Activated T-cell treated with anti-CD3 and anti-CD28 coated beads for 1 hour (primary cell): ENCODE results near the gene GPX6.
"Not testable (repeated sequence)": the region's sequence is repeated elsewhere in the genome, so short reads cannot be mapped to it uniquely, and the experiment has no call there.

Experiments
- DNase-seq: peaks from one replicate; pipeline ENCODE4 v3.0.0-alpha.2; 2020; ENCODE audit warnings: low read depth

The GPX6 gene

DNA sequence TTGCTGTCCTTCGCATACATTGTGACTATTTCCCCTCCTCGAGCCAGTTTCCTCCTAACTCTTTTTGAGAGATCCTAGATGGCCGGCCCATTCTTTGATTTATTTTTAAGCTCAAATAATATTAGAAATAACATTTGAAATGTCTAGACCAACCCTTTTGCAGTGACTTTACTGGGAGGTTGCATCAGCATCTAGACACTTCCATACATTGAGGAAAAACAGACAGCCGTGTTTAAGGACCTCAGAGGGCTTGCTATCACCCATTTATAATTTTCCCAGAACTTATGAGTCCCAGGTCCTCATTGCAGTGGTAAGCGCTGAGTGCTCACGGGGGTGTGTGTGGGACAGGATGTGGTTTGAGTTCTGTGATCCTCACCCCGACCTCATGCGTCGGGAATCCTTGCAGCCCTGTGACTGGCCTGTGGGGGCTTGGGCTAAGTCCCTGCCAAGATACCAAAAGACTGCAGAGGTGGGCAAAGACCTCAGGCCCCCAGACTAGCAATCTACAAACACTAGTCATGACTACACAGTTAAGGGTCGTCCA is 10.0 kb upstream of the GPX6 start, which contains the start of gene GPX5:
Gene GPX5 (plus strand): TSS at position 386 of the 544 bp plus-strand sequence. CDS start 133 bp downstream, at position 519.
- DNase-seq, result no peak

DNA sequence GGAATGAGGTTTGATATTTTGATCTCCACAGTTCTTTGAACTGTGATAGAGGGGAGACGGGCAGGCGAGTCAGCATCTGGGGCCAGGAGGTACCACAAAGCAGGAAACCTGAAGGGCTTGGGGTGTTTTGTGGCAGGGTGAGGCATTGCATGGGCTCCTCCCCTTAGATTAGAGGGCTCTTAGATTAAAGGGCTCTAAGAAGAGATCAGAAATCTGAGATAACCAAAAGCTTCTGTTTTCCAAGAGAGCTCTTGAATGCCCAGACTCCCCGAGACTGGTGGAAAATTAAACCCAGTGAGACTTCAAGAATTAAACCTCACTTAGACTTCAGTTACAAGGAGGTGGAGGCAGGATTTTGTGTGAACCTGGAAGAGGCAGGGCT is 7.6 kb upstream of the GPX6 start:
- peak; percentile 17 for DNase-seq

DNA sequence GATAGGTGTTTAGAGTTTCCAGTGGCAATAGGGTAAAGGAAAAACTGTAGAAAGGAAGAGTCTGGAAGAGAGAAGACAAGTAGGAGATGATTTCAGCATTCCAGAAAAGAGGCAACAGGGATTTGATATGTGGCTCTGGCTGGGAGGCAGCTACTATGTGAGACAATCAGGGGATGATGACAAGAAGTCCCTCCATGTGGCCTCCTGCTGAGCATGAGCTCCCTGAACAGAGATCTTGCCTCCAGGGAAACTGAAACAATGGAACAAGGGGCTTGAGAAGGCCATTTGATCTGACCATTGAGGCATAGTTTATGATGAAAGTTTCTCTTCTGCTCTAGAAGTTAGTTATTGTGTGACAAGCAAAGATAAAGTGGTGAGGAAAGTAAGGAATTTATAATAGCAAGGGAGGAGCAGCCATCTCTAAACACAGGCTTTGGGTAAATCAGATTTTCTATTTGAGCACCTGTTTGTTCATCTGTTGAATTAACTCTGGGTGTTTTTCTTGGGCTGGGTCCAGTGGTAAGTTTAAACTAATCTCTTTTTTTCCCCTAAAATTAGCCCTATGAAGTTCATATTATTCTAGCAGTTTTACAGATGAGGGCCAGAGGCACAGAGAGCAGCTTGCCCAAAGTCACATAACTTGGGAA is 7.1 kb upstream of the GPX6 start:
- DNase-seq, result no peak

DNA sequence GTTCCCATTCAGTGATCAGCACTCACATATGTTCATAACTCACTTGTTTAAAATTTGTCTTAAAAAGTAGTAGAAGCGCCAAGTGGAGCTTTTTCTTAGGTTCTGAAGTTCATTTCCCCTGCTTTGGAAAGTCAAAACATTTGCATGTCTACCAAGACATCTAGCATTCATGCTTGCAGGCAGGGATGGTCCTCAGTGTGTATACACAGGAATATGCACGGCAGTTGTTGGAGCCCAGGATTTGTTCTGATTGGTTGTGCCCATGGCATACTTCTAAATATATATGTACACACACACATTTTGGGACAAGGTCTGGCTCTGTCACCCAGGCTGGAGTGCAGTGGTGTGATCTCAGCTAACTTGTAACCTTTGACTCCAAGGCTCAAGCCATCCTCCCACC is 2.4 kb upstream of the GPX6 start:
- DNase-seq, result no peak

DNA sequence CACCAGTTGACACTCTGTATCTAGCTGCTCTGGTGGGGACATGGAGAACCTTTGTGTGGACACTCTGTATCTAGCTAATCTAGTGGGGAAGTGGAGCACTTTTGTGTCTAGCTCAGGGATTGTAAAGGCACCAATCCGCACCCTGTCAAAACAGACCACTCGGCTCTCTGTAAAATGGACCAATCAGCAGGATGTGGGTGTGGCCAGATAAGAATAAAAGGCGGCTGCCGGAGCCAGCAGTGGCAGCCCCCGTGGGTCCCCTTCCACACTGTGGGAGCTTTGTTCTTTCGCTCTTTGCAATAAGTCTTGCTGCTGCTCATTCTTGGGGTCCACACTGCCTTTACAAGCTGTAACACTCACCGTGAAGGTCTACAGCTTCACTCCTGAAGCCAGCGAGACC is 3.2 kb downstream of the GPX6 start:
- DNase-seq, result not testable (repeated sequence)

DNA sequence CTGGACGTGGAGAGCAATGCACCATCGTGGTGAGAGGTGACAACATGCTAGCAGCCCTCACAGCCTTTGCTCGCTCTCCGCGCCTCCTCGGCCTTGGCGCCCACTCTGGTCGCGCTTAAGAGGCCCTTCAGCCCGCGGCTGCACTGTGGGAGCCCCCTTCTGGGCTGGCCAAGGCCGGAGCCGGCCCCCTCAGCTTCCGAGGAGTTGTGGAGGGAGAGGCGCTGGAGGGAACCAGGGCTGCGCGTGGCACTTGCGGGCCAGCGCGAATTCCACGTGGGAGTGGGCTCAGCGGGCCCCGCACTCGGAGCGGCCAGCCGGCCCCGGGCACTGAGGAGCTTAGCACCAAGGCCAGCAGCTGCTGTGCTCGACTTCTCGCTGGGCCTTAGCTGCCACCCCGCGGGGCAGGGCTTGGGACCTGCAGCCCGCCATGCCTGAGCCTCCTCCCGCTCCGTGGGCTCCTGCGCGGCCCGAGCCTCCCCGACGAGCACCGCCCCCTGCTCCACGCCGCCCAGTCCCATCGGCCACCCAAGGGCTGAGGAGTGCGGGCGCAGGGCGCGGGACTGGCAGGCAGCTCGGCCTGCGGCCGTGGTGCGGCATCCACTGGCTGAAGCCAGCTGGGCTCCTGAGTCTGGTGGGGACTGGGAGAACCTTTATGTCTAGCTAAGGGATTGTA is 3.8 kb downstream of the GPX6 start:
- DNase-seq, result no peak

DNA sequence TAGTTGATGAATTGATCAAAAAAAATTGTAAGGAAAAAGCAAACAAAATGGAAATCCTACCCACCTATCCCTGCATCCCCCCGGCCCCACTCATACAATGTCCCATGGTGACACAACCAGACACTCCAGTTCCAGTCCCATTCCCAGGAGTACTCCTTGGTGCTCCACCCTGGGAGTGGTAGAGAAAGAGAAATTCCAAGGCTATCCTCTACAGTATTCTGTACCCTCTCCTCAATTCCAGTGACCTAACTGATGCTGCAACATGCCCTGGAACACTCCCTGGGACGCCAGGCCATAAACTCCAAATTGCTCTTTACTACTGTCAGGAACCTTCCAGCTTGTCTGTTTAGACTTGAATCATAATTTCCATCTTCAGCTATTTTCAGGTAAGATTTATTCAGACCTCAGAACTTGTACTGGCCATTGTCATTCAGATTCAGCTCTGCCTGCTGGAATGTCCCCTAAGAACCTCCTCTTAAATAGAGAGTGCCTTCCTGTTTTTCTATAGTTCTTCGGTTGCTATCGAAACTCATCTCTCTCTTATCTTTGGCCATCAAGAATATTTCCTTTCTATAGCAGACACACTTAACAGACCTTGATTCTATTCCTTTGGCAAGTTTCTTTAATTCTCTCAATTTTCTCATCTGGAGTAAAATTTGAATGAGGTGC is 8.7 kb downstream of the GPX6 start:
- no peak for DNase-seq

DNA sequence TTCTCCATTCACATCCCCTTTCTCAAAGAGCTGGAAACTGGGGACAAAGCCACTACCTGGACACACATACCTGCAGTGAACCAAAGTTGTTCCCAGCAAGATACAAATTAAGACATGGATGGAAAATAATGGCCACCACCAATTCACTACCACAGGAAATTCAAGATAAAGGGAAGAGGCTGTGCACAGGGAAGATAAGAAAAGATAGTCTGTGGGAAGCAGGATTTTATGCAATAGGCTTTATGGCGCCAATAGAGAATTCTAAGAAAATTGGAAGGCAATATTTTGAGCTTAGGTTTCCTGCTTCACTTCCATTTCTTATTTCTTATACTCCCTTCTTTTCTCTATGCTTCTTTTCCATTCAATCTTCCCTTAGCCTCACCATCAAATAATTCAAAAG is 9.9 kb downstream of the GPX6 start:
- DNase-seq, result no peak

DNA sequence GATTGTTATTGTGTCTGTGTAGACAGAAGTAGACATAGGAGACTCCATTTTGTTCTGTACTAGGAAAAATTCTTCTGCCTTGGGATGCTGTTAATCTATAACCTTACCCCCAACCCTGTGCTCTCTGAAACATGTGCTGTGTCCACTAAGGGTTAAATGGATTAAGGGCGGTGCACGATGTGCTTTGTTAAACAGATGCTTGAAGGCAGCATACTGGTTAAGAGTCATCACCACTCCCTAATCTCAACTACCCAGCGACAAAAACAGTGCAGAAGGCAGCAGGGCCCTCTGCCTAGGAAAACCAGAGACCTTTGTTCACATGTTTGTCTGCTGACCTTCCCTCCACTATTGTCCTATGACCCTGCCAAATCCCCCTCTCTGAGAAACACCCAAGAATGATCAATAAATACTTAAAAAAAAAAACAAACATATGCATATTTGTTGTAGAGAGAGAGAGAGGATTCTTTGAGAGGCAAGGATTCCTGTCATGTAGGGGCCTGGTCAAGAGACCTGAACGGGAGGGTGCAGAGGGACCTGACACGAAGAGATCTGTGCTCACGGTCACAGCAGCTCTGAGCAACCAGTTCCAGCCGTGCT is 12.8 kb downstream of the GPX6 start:
- DNase-seq, result not testable (repeated sequence)

DNA sequence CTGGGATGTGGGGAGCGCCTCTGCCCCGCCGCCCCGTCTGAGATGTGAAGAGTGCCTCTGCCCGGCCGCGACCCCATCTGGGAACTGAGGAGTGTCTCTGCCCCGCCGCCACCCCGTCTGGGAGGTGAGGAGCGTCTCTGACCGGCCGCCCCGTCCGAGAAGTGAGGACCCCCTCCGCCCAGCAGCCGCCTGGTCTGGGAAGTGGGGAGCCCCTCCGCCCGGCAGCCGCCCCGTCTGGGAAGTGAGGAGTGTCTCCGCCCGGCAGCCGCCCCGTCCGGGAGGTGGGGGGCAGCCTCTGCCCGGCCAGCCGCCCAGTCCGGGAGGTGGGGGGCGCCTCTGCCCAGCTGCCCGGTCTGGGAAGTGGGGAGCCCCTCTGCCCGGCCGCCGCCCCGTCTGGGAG is 13.5 kb downstream of the GPX6 start:
- DNase-seq, result not testable (repeated sequence)

DNA sequence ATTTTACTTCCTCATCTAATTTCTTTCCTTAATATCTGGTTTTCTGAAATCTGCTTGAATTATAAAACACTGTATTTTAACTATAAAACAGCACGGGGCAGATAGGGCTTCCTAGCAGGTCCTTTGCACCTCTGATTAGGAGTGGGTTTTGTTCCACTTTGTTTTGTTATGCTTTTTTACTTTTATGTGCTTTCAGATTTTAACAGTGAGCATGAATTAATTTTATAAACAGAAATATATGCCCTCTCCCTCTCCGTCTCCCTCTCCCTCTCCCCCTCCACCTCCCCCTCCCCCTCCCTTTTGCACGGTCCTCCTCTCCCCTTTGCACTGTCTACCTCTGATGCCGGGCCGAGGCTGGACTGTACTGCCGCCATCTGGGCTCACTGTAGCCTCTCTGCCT is 14.3 kb downstream of the GPX6 start:
- DNase-seq, result no peak

DNA sequence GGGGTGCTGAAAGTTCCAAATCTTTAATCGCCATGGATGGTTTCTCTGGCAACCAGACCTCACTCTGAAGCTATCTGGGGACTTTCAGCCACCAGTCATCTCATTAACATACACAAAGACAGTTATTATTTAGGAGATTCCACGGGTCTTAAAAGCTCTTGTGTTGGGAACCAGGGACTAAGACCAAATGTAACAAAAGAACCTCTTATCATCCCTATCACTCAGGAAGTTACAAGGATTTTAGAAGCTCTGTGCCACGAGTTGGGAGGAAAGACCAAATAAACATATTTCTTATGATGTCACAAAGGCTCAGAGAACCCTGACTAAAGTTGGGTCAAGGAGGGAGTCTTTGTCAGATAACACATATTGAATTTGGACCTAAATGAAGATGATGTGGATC is 17.7 kb downstream of the GPX6 start:
- no peak for DNase-seq

DNA sequence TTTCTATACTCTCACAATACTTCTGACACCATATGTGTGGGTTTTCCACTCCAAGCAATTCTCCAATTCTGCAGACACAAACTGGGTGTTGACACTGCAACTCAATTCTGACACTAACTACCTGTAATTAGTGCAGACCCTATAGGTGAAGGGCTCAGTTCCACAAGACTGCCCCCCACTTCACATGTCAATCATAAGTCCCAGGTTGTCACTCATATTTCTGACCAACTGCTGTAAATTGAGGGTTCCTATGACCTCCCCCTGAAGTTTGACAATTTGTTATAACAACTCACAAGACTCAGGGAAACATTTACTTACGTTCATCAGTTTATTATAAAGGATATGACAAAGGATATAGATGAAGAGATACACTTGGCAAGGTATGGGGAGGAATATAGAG is 18.3 kb downstream of the GPX6 start:
- DNase-seq, result no peak

DNA sequence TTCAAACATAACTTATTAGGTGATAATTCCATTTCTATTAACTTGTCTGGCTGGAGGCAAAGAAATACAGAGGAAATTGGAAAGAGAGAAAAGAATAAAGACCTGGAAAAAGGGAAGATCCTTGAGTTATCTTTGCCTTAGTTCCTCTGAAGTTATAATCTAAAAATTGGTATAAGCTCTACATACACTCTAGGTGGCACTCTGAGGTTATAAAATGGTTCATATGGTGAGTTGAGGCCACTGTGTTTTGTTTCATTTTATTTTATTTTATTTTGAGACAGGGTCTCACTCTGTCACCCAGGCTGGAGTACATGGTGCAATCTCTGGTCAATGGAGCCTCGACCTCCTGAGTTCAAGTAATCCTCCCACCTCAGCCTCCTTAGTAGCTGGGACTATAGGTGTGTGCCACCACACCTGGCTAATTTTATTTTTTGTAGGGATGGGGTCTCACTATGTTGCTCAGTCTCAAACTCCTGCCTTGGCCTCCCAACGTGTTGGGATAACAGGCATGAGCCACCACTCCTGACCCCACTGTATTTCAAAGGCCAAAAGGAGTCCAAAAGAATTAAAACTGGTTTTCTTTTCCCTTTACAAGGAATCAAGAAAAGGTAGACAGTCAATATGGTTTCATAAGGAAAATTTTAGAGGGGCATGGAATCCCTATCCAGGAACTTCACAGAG is 19.4 kb downstream of the GPX6 start:
- DNase-seq, result no peak

DNA sequence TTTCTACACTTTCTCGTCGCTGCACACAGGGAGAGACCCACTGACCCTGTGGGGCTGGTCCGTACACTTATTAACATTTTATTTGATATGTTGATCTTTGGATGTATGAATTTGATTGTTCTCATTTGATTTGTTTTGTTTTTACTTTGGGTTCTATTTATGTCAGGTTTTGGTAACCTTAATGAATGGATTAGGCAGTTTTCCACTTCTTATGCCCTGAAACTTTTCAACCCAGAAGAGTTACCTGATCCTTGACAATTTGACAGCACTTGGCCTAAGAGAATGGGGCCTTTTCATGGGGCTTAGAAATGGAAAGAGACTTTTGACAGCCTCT is 23.6 kb downstream of the GPX6 start:
- no peak for DNase-seq

DNA sequence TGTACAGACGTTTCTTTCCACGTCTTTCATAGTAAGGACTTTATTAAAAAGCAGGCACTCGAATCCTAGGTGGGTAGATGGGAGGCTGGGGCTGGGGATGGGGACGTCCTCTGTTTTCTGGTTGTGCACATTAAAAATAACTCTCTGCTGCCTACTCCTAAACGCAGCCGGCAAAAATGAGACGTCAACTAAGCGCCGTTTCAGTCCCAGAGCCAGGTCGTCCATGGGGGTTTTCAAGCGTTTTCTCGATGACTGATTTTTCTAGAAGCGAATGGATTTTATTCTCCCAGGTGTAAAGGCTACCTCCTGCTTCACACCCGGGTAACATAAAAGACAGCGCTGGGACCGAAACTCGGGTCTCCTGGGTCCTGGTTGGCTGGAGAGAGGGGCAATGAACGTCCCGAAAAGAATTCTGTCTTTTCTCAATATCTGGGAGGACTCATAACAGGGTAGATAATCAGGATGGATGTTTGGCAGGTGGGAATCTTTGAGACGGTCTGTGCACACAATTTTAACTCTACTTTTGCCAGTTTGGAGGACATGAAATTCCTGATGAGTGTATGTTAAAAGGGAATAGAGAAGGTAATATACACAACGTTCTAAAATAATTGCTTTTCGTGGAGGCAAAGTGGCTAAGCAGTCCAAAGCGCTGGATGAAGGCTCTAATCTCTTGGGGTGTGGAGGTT is 25.2 kb downstream of the GPX6 start:
- DNase-seq, result no peak

DNA sequence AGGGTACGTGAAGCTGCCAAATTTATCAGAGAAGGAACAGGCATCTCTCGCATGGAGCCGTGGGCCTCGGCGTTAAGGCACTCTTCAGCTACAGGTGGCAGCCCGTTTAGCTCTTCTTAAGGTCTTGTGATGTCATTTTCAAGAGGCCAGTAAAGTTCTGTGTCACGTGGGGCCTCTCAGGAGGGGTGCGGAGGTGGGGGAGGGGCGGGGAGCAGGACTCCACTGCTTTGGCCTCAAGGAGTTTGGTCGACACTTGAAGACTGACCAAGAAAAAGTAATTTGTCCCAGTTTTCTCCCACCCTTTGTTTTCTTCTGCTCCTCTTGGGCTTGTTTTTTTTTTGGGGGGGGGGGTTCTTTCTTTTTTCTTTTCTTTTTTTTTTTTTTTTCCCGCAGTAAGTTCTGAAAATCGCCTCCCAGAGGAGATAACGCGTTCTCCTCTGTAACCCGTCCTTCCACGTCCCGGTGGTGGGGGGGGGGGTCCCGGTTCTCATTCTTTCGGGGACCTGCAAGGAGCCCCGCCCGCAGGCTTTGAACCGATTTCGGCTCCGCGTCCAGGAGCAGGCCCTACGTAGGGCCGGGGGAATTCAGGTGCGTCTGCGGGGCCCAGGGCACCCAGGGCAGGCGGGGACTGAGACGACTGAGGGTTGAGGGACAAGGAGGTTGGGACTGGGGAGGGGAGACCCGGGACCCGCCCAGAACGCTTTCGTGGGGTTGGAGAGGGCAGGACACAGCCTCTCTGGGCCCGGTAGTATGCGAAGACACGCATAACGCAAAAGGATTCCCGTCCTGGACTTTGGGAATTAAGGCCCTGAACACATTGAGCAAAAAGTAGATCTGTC is 26.0 kb downstream of the GPX6 start:
- peak; percentile 20 for DNase-seq

DNA sequence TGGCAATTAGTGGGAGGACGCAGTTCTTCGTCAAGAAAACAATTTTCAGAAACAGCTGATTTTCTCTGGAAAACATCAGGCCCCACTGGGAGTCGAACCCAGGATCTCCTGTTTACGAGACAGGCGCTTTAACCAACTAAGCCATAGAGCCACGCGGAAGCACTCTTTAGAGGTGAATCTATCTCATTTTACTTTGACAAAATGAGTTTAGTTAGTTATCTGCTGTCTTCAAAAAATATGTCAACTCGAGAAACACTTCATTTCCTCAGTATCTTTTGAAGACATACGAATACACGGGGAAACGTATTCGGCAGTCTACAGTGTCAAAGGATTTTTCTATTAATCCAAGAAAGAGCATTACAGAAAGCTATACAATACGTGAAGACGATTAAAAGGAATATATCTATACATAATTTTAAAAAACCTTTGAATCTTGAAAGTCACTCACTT is 26.7 kb downstream of the GPX6 start:
- DNase-seq, result no peak

DNA sequence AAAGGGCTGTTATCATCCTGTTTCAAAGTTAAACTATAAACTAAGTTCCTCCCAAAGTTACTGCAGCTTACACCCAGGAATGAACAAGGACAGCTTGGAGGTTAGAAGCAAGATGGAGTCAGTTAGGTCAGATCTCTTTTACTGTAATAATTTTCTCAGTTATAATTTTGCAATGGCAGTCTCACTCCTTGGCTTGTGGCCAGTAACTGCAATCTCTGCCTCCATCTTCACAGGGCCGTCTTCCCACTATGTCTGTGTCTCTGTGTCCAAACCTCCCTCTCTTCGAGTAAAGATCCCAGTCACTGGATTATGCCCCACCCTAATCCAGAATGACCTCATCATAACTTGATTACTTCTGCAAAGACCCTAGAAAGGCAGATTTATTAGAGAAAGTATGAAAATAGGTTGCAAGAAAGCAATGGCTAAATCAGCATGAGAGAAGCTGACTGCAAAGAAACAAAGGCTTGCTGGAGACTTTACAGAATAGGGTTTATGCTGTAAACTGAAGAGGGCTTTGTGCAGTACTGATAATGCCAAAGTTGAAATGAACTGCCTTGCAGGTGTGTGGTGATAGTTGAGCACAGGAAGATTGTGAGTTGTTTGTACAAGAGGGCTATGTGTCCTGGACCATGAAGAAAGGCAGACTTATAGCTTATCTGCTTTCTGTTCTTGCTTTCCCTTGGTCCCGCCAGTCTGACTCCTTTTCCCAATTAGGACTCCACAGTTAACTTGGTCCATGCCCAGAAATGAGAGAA is 28.4 kb downstream of the GPX6 start:
- DNase-seq, result no peak

DNA sequence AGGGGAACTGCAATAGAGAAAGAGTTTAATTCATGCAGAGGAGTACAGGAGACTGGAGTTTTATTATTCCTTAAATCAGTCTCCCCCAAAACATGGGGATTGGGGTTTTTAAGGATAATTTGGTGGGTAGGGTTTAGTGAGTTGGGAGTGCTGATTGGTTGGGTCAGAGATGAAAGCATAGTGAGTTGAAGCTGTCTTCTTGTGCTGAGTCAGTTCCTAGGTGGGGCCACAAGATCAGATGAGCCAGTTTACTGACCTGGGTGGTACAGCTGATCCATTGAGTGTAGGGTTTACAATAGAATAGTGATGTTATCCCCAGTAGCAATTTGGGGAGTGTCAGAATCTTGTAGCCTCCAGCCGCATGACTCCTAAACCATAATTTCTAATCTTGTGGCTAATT is 29.1 kb downstream of the GPX6 start:
- no peak for DNase-seq
